ENCODE results near the gene SPATA6.
"Not testable (repeated sequence)": the region's sequence is repeated elsewhere in the genome, so short reads cannot be mapped to it uniquely, and the experiment has no call there.

GRCh38 chr1:48284696-48285420, 187.1 kb downstream of the SPATA6 start:
- not testable (repeated sequence) for TF ChIP-seq CTCF (IDR thresholded peaks at IDR 0.05; ENCODE audit: poor library complexity); EZH2 (IDR thresholded peaks at IDR 0.05; ENCODE audit: borderline replicate concordance)
